ENCODE data around the gene KHNYN.

GRCh38 chr14:24394275-24394674 lies 35.5 kb upstream of the KHNYN start:
- TF ChIP-seq LEF1 (IDR thresholded peaks at IDR 0.05; ENCODE audit: borderline replicate concordance) (no peak), NFRKB (IDR thresholded peaks at IDR 0.05) (no peak), FOXK2 (IDR thresholded peaks at IDR 0.05) (no peak), SP1 (IDR thresholded peaks at IDR 0.05) (no peak), FOXA1 (IDR thresholded peaks at IDR 0.05) (no peak), TARDBP (IDR thresholded peaks at IDR 0.05) (no peak), ELF4 (IDR thresholded peaks at IDR 0.05) (no peak), PKNOX1 (IDR thresholded peaks at IDR 0.05) (no peak), BHLHE40 (IDR thresholded peaks at IDR 0.05; ENCODE audit: borderline replicate concordance) (no peak), FOXM1 (IDR thresholded peaks at IDR 0.05; ENCODE audit: borderline replicate concordance) (no peak), CTBP1 (IDR thresholded peaks at IDR 0.05; ENCODE audit: borderline replicate concordance) (no peak), SUZ12 (IDR thresholded peaks at IDR 0.05) (no peak), HDGF (IDR thresholded peaks at IDR 0.05; ENCODE audit: borderline replicate concordance) (no peak)
